PFSK-1 (cell line): ENCODE data around the gene WBP4.

Source experiments
- FOXP2 ChIP-seq: optimal IDR thresholded peaks from 2 replicates; pipeline ENCODE3; 2011; ENCODE audit warnings: borderline replicate concordance, control low read depth, inconsistent platforms; ENCODE audit not compliant: insufficient read depth; ENCODE audit errors: extremely low read length, extremely low read depth
- POLR2AphosphoS5 ChIP-seq: IDR thresholded peaks from 2 replicates; pipeline ENCODE4 v1.6.1; 2012; ENCODE audit warnings: low read depth, mild to moderate bottlenecking, control low read depth, low read length, moderate library complexity
- SIN3A ChIP-seq: IDR thresholded peaks from 2 replicates; pipeline ENCODE4 v1.6.1; 2012; ENCODE audit warnings: mild to moderate bottlenecking, low read length, moderate library complexity, borderline replicate concordance; ENCODE audit not compliant: insufficient read depth
- TAF1 ChIP-seq: IDR thresholded peaks from 2 replicates; pipeline ENCODE4 v1.6.1; 2012; ENCODE audit warnings: low read length, control low read depth, borderline replicate concordance; ENCODE audit not compliant: insufficient read depth
- TF ChIP-seq, protein P1 (sequence below), 2 experiments: IDR thresholded peaks; 2 replicates each; pipeline versions ENCODE4 v1.6.1 to v1.8.0; 2011 to 2012; ENCODE audit warnings: low read depth in 2 of 2, low read length in 2 of 2, control low read depth in 1 of 2, inconsistent platforms in 1 of 2, mild to moderate bottlenecking in 1 of 2, moderate library complexity in 1 of 2; ENCODE audit not compliant: insufficient read depth in 1 of 2

WBP4 gene

DNA sequence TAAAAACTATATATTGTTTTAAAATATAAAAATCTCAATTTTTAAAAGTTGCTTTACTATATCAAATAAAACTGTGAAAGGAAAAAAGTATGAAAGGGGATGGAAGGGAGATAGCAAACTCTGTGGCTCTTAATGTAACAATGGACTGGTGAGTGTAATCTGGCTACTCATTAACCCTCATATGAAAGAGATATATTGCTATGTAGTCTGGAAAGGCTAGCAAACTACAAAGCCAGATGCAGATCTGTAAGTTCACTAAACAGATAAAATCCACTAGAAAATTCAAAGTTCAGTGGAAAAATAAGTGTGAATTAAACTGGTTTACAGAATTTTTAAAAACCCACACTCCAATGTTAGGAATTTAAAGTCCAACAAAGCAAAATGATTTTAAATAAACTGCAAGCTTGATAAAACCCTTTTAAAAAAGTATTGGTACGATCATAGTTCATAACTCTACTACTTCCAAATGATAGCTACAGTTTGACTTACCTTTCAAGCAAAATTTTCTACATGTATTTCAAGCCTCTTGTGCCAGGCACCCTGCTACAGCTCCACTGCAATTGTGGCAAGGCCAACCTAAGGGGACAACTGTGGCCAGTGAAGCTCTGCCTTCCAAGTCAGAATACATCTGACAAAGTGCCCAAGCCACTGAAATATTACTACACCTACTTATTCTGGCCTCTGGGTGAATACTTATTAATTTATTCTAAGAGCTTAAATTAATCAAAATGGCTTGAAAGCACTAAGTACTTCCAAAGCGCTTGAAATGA lies 41.5 kb upstream of the WBP4 start:
- TF ChIP-seq SIN3A (no peak), TAF1 (no peak), POLR2AphosphoS5 (no peak)

DNA sequence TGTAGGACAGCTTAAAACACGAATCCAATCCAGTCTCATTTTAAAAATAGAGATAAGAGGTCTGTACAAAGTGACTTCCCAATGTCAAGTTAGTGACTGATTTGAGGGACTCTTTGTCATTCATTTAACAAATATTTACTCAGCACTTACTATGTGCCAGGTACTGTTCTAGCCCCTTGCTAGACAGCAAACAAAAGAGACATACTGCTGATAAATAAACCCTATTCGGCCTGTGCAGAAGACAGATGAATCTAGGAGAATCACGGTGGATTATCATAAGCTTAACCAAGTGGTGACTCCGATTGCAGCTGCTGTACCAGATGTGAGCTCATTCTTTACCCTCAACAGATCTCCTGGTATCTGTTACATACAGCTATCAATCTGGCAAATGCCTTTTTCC lies 35.8 kb upstream of the WBP4 start:
- no peak for TF ChIP-seq SIN3A
- no peak for TF ChIP-seq FOXP2
- TF ChIP-seq POLR2AphosphoS5 = no peak
- TF ChIP-seq, protein P1, sequence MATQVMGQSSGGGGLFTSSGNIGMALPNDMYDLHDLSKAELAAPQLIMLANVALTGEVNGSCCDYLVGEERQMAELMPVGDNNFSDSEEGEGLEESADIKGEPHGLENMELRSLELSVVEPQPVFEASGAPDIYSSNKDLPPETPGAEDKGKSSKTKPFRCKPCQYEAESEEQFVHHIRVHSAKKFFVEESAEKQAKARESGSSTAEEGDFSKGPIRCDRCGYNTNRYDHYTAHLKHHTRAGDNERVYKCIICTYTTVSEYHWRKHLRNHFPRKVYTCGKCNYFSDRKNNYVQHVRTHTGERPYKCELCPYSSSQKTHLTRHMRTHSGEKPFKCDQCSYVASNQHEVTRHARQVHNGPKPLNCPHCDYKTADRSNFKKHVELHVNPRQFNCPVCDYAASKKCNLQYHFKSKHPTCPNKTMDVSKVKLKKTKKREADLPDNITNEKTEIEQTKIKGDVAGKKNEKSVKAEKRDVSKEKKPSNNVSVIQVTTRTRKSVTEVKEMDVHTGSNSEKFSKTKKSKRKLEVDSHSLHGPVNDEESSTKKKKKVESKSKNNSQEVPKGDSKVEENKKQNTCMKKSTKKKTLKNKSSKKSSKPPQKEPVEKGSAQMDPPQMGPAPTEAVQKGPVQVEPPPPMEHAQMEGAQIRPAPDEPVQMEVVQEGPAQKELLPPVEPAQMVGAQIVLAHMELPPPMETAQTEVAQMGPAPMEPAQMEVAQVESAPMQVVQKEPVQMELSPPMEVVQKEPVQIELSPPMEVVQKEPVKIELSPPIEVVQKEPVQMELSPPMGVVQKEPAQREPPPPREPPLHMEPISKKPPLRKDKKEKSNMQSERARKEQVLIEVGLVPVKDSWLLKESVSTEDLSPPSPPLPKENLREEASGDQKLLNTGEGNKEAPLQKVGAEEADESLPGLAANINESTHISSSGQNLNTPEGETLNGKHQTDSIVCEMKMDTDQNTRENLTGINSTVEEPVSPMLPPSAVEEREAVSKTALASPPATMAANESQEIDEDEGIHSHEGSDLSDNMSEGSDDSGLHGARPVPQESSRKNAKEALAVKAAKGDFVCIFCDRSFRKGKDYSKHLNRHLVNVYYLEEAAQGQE (IDR thresholded peaks at IDR 0.05; ENCODE audit: insufficient read depth in 1 of 2, low read depth in 2 of 2, low read length in 2 of 2) = no peak
- no peak for TF ChIP-seq TAF1

DNA sequence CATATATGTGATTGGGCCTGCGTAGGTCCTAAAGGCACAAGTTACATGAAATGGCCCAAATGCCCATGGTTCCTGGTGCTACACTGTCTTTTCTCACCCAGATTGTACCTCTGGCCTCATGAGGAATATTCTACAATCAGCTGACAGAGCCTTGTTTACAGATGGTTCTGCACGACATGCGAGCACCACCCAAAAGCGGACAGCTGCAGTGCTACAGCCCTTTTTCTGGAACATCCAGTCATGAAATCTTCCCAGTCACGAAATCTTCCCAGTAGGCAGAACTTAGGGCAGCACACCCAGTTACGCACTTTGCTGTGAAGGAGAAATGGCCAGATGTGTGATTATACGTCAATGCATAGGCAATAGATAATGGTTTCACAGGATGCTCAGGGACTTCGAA lies 34.5 kb upstream of the WBP4 start:
- TF ChIP-seq, protein P1 (IDR thresholded peaks at IDR 0.05; ENCODE audit: insufficient read depth in 1 of 2, low read depth in 2 of 2, low read length in 2 of 2) = no peak
- TF ChIP-seq FOXP2 (no peak), TAF1 (no peak), POLR2AphosphoS5 (no peak), SIN3A (no peak)

DNA sequence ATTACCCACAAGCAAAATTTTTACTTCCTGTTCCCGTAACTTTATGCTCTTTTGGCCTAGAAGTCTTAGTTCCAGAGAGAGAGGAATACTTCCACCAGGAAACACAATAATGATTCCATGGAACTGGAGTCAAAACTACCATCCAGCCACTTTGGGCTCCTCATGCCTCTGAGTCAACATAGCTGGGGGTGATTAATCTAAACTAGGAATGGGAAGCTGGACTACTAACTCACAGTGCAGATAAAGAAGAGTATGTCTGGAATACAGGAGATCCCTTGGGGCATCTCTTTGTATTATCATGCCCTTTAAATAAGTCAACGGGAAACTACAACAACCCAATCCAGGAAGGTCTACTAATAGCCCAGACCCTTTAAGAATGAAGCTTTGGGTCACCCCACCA lies 33.3 kb upstream of the WBP4 start:
- TF ChIP-seq FOXP2 (no peak), SIN3A (no peak), TAF1 (no peak), POLR2AphosphoS5 (no peak)
- TF ChIP-seq, protein P1 (IDR thresholded peaks at IDR 0.05; ENCODE audit: insufficient read depth in 1 of 2, low read depth in 2 of 2, low read length in 2 of 2) = no peak

DNA sequence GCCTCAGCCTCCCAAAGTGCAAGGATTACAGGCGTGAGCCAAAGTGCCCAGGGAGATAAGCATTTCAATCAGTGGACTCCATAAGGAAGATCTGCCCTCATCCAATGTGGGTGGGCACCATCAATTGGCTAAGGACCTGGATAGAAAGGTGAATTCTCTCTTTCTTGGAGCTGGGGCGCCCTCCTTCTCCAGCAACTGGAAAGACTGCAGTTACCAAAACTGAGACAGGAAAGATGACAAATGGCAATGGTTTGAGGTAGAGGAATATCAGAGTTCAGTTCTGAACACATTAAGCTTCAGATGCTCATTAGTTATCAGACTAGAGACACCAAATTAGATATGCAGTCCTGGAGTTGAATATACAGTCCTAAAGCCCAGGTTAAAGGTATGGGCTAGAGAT lies 31.7 kb upstream of the WBP4 start:
- no peak for TF ChIP-seq SIN3A
- no peak for TF ChIP-seq FOXP2
- no peak for TF ChIP-seq POLR2AphosphoS5

DNA sequence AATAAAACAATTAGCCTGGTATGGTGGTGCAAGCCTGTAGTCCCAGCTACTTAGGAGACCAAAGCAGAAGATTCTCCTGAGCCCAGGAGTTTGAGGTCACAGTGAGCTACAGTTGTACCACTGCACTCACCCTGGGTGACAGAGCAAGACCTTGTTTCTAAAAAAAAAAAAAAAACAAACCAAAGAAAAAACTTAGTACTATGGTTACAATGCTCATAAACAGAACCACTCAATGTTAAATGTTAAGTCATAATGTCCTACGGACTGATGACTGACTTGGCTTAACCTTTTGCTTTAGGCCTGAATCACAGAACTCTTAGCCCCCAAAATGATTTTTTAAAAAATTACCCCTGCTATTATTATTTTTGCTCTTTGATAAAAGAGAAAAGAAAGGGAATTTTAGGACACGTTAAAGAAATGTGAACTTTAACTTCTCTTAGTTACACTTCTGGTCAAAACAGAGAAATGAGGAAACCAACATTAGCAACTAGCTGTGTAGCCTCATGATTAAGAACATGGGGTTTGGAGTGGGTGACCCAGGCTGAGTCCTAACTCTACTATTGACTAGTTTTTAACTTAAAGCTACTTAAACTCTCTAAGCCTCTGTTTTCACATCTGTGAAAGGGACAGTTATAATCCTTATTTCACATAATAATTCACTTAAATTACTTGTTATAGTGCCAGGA lies 28.5 kb upstream of the WBP4 start:
- TF ChIP-seq FOXP2 (no peak), TAF1 (no peak), POLR2AphosphoS5 (no peak), SIN3A (no peak)
- TF ChIP-seq, protein P1 (IDR thresholded peaks at IDR 0.05; ENCODE audit: insufficient read depth in 1 of 2, low read depth in 2 of 2, low read length in 2 of 2) = no peak
